ENCODE data around the gene ARFRP1. TPM values are rescaled to one million over a fixed set of nuclear protein-coding genes. Genes with fewer than 3 reads are reported as not detected.

Gene ARFRP1
- total and polyA plus RNA-seq, 2 of the 13 experiments (the other 11 are each of a cell fraction or from before 2014, with no cell fraction given): 32.0 to 51.1 TPM

DNA sequence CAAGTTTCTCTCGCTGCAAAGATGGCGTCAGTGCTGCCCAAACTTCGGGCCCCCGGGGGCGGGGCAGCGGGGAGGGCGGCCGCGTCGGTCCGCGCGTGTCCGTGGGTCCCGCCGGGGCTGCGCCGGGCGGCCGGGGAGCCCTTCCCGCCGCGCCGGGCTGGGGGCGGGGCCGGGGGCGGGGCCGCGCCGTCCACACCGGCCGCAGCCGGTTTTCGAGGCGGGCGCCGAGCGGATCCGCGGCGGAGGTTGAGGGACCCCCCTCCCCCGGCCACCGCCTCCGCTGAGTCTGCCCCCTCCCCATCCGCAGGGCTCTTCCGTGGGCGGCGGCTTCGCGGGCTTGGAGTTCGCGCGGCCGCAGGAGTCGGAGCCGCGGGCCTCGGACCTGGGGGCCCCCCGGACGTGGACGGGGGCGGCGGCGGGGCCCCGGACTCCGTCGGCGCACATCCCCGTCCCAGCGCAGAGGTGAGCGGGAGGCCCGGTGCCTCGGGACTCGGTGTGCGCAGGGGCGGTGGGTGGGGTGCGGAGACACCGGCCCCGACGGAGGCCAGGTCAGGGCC lies 32.4 kb upstream of the ARFRP1 start (continued):
- TF ChIP-seq ZNF737 (CRISPR knock-in tag; IDR thresholded peaks at IDR 0.05; ENCODE audit: borderline replicate concordance) (no peak), ZSCAN21 (CRISPR knock-in tag; IDR thresholded peaks at IDR 0.05; ENCODE audit: borderline replicate concordance) (peak; percentile 1; the same call in 1 of the 2 replicates), ZNF652 (CRISPR knock-in tag; IDR thresholded peaks at IDR 0.05; ENCODE audit: borderline replicate concordance, low read depth) (no peak), SP5 (CRISPR knock-in tag; IDR thresholded peaks at IDR 0.05; ENCODE audit: borderline replicate concordance, low read depth) (peak; percentile 6; the same call in 1 of the 2 replicates), KLF9 (CRISPR knock-in tag; IDR thresholded peaks at IDR 0.05; ENCODE audit: low read depth) (no peak), POLR2G (IDR thresholded peaks at IDR 0.05; ENCODE audit: low read depth, low read length) (no peak), ZNF501 (CRISPR knock-in tag; IDR thresholded peaks at IDR 0.05) (no peak), ZNF607 (CRISPR knock-in tag; IDR thresholded peaks at IDR 0.05; ENCODE audit: borderline replicate concordance) (no peak), IKZF1 (IDR thresholded peaks at IDR 0.05) (no peak), AKAP8 (CRISPR knock-in tag; IDR thresholded peaks at IDR 0.05) (peak; percentile 91; the same call in 1 of the 2 replicates), ZNF883 (CRISPR knock-in tag; IDR thresholded peaks at IDR 0.05; ENCODE audit: not compliant biosample characterization) (no peak), RBFOX2 (IDR thresholded peaks at IDR 0.05; ENCODE audit: low read depth, low read length) (peak; percentile 85)
- TF ChIP-seq, protein P1, sequence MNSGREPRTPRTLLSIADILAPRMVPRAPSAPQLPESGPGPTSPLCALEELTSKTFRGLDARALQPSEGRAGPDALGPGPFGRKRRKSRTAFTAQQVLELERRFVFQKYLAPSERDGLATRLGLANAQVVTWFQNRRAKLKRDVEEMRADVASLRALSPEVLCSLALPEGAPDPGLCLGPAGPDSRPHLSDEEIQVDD (CRISPR knock-in tag; IDR thresholded peaks at IDR 0.05; ENCODE audit: borderline replicate concordance): 0 out of 2 replicates have a peak, but pooled peaks have one; percentile 13
- TF ChIP-seq, protein P2, sequence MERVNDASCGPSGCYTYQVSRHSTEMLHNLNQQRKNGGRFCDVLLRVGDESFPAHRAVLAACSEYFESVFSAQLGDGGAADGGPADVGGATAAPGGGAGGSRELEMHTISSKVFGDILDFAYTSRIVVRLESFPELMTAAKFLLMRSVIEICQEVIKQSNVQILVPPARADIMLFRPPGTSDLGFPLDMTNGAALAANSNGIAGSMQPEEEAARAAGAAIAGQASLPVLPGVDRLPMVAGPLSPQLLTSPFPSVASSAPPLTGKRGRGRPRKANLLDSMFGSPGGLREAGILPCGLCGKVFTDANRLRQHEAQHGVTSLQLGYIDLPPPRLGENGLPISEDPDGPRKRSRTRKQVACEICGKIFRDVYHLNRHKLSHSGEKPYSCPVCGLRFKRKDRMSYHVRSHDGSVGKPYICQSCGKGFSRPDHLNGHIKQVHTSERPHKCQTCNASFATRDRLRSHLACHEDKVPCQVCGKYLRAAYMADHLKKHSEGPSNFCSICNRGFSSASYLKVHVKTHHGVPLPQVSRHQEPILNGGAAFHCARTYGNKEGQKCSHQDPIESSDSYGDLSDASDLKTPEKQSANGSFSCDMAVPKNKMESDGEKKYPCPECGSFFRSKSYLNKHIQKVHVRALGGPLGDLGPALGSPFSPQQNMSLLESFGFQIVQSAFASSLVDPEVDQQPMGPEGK (CRISPR knock-in tag; IDR thresholded peaks at IDR 0.05): peak; percentile 58
- TF ChIP-seq, protein P3, sequence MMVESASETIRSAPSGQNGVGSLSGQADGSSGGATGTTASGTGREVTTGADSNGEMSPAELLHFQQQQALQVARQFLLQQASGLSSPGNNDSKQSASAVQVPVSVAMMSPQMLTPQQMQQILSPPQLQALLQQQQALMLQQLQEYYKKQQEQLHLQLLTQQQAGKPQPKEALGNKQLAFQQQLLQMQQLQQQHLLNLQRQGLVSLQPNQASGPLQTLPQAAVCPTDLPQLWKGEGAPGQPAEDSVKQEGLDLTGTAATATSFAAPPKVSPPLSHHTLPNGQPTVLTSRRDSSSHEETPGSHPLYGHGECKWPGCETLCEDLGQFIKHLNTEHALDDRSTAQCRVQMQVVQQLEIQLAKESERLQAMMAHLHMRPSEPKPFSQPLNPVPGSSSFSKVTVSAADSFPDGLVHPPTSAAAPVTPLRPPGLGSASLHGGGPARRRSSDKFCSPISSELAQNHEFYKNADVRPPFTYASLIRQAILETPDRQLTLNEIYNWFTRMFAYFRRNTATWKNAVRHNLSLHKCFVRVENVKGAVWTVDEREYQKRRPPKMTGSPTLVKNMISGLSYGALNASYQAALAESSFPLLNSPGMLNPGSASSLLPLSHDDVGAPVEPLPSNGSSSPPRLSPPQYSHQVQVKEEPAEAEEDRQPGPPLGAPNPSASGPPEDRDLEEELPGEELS (CRISPR knock-in tag; IDR thresholded peaks at IDR 0.05): no peak
- TF ChIP-seq, protein P4, sequence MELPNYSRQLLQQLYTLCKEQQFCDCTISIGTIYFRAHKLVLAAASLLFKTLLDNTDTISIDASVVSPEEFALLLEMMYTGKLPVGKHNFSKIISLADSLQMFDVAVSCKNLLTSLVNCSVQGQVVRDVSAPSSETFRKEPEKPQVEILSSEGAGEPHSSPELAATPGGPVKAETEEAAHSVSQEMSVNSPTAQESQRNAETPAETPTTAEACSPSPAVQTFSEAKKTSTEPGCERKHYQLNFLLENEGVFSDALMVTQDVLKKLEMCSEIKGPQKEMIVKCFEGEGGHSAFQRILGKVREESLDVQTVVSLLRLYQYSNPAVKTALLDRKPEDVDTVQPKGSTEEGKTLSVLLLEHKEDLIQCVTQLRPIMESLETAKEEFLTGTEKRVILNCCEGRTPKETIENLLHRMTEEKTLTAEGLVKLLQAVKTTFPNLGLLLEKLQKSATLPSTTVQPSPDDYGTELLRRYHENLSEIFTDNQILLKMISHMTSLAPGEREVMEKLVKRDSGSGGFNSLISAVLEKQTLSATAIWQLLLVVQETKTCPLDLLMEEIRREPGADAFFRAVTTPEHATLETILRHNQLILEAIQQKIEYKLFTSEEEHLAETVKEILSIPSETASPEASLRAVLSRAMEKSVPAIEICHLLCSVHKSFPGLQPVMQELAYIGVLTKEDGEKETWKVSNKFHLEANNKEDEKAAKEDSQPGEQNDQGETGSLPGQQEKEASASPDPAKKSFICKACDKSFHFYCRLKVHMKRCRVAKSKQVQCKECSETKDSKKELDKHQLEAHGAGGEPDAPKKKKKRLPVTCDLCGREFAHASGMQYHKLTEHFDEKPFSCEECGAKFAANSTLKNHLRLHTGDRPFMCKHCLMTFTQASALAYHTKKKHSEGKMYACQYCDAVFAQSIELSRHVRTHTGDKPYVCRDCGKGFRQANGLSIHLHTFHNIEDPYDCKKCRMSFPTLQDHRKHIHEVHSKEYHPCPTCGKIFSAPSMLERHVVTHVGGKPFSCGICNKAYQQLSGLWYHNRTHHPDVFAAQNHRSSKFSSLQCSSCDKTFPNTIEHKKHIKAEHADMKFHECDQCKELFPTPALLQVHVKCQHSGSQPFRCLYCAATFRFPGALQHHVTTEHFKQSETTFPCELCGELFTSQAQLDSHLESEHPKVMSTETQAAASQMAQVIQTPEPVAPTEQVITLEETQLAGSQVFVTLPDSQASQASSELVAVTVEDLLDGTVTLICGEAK (IDR thresholded peaks at IDR 0.05): no peak
- TF ChIP-seq, protein P4 (CRISPR knock-in tag; IDR thresholded peaks at IDR 0.05): no peak
